ENCODE data around the gene ELAC2.

Gene ELAC2

DNA sequence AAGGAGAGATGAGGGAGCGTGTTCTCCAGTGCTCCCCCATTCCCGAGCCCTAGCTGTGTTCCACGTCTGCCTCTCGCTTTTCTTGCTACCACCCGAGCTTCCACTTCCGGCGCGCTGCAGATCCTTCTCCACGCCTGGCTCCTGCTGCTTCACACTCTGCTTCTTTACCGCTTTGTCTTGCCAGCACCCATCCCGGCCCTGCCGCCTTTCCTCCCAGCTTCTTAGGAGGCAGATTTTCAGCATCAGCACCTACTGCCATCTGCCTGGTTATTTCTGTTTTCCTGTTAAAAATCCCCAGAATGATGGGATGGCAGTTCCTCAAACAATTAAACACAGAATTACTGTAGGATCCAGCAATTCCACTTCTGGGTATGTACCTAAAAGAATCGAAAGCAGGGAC, 64.7 kb downstream of the ELAC2 start:
- no peak for FAIRE-seq

DNA sequence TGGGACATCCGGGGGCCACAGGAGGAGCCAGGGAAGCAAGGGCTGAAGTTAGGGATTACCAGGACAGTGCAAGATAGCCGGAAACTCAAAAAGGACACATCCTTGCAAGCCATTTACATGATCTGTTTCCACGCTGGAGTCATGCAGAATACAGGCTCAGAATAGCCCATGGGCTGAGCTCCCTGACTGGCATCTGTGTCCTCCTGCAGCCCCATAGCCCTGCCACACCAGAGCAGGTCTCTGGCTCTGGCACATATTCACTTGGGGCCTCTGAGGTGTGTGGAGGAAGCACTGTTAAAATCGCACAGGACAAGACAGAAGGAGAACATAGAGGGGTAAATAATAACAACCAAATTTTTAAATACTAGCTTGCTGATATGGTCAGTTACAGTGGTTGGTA, 65.8 kb downstream of the ELAC2 start:
- FAIRE-seq: no peak

DNA sequence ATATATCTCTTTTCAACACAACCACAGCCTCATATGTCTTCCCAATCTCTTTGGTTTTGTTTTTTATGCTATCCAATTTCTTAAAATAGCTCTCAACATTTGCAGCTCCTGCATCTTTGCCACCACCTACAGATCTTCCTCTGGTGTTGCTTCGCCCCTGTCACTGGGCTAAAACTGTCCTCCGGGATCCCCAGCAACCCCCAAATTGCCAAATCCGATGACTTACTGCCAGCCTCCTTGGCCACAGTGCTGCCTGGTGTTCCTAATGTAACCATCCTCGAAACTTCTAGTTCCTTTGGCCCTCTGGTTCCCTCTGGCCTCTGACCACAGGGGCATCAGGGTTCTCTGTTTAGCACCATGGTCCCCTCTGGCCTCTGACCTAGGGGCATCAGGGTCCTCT, 70.8 kb downstream of the ELAC2 start:
- no peak for FAIRE-seq

Measured in colon (tissue), 2 donors.